Measurements from ENCODE around the gene RPL19.
A peak's percentile ranks its signal among the peaks of the same experiment; 100 is the strongest.
"Not testable (repeated sequence)": the region's sequence is repeated elsewhere in the genome, so short reads cannot be mapped to it uniquely, and the experiment has no call there.

Gene RPL19

GRCh38 chr17:39225959-39226683, 26.0 kb downstream of the RPL19 start:
- peak; percentile 83 for DNase-seq

GRCh38 chr17:39227364-39227919, 27.4 kb downstream of the RPL19 start:
- DNase-seq = no peak

GRCh38 chr17:39229274-39229913, 29.3 kb downstream of the RPL19 start:
- DNase-seq = no peak

- no peak for DNase-seq
Measured at GRCh38 chr17:39230361-39230760, 30.3 kb downstream of the RPL19 start.

- no peak for DNase-seq
Measured at GRCh38 chr17:39231091-39231561, 31.0 kb downstream of the RPL19 start.

GRCh38 chr17:39231591-39232551, 31.8 kb downstream of the RPL19 start:
- DNase-seq = peak; percentile 84

GRCh38 chr17:39235555-39236449, 35.7 kb downstream of the RPL19 start:
- DNase-seq = no peak

- no peak for DNase-seq
Measured at GRCh38 chr17:39236450-39236927, 36.4 kb downstream of the RPL19 start.

- no peak for DNase-seq
Measured at GRCh38 chr17:39236981-39237441, 36.9 kb downstream of the RPL19 start.

GRCh38 chr17:39237586-39237985, 37.5 kb downstream of the RPL19 start:
- DNase-seq = no peak

- DNase-seq = peak; percentile 79
Measured at GRCh38 chr17:39238311-39238972, 38.4 kb downstream of the RPL19 start.

- DNase-seq = peak; percentile 84
Measured at GRCh38 chr17:39239640-39240314, 39.7 kb downstream of the RPL19 start.

GRCh38 chr17:39240631-39241030, 40.5 kb downstream of the RPL19 start:
- DNase-seq = no peak

- DNase-seq = no peak
Measured at GRCh38 chr17:39243155-39243554, 43.1 kb downstream of the RPL19 start.

GRCh38 chr17:39244016-39244599, 44.0 kb downstream of the RPL19 start:
- no peak for DNase-seq

- DNase-seq = peak; percentile 97
Measured at GRCh38 chr17:39244600-39245570, 44.8 kb downstream of the RPL19 start.

- DNase-seq = peak; percentile 52
Measured at GRCh38 chr17:39246274-39246673, 46.2 kb downstream of the RPL19 start.

- DNase-seq = not testable (repeated sequence)
Measured at GRCh38 chr17:39250076-39250475, 50.0 kb downstream of the RPL19 start.

- DNase-seq = no peak
Measured at GRCh38 chr17:39251997-39252396, 51.9 kb downstream of the RPL19 start.
